Adrenal gland (tissue), 12 donors: ENCODE measurements around the gene GALNT9. TPM values are rescaled to one million over a fixed set of nuclear protein-coding genes. Genes with fewer than 3 reads are reported as not detected.
"Not testable (repeated sequence)": the region's sequence is repeated elsewhere in the genome, so short reads cannot be mapped to it uniquely, and the experiment has no call there.

Experiments used
- DNase-seq, 7 donors: peaks; one replicate each; pipeline ENCODE4 v3.0.0-alpha.2; 2019 to 2020
- H3K27ac ChIP-seq, 5 donors: fragments of 200-600 bp; sonication (generic) in 4 of 5; 1 replicate in 3 of 5; 2 replicates in 2 of 5; pipeline versions ENCODE4 v1.5.1 to v1.8.0; 2016 to 2020; ENCODE audit warnings: mild to moderate bottlenecking in 1 of 5
- H3K27me3 ChIP-seq: fragments of 200-600 bp; 2 replicates; pipeline ENCODE4 v1.8.0; 2021
- H3K36me3 ChIP-seq, 2 donors: fragments of 200-600 bp; replicated peaks in 1 of 2; 1 replicate in 1 of 2; 2 replicates in 1 of 2; pipeline versions ENCODE4 v1.5.1 to v1.8.0; 2018 to 2022
- H3K4me1 ChIP-seq, 2 donors: fragments of 200-600 bp; replicated peaks in 1 of 2; 1 replicate in 1 of 2; 2 replicates in 1 of 2; pipeline versions ENCODE4 v1.5.1 to v1.8.0; 2018 to 2021
- H3K4me3 ChIP-seq, 4 donors: fragments of 200-600 bp; sonication (generic) in 3 of 4; one replicate each; pipeline ENCODE4 v1.5.1; 2016 to 2018
- H3K9me3 ChIP-seq, 3 donors: fragments of 200-600 bp; sonication (generic) in 1 of 3; replicated peaks in 1 of 3; 1 replicate in 2 of 3; 2 replicates in 1 of 3; pipeline versions ENCODE4 v1.5.1 to v1.8.0; 2016 to 2021
- CTCF ChIP-seq, 6 experiments: fragments of 450-650 bp in 4 of 6; fragments of 200-600 bp in 2 of 6; sonication (generic) in 1 of 6; IDR thresholded peaks; 1 replicate in 5 of 6; 2 replicates in 1 of 6; pipeline versions ENCODE4 v1.5.1 to v1.8.0; 2016 to 2021; ENCODE audit warnings: antibody characterized with exemption in 6 of 6, mild to moderate bottlenecking in 2 of 6, moderate library complexity in 1 of 6
- POLR2A ChIP-seq, 2 donors: fragments of 450-650 bp; IDR thresholded peaks; one replicate each; pipeline ENCODE4 v1.6.1; 2017; ENCODE audit warnings: antibody characterized with exemption in 2 of 2, mild to moderate bottlenecking in 2 of 2, moderate library complexity in 1 of 2
- WGBS, 4 donors: extraction: QIAGEN DNeasy Blood & Tissue Kit in 2 of 4; methylation state at CpG; one replicate each; pipeline versions ENCODE4 v1.1.5 to v1.1.7; 2013 to 2017; 5-methylcytosine and 5-hydroxymethylcytosine counted together
- intact Hi-C, 2 donors: fragments of 100-400 bp; cut with DNase I; formaldehyde crosslinking; loops; one replicate each; pipeline versions ENCODE4 v1.14.1 to v1.15.0; 2022 to 2023
- polyA plus RNA-seq, 3 donors: library from polyadenylated mRNA; stranded (reverse); fragments of 200-250 nt in 2 of 3; fragments of 350-450 nt in 1 of 3; fragmentation: Illumina TruSeq in 1 of 3; extraction: RNeasy Lipid Tissue Mini Kit (QIAGEN cat#74804) in 1 of 3; gene quantifications; one replicate each; pipeline ENCODE4 v1.2.3, GENCODE V29; 2013 to 2014
- total RNA-seq, 9 donors: library from RNA; depleted of rRNA in 4 of 9; stranded (reverse); fragments of >200 nt in 4 of 9; fragments of 120-200 nt in 1 of 9; fragmentation: NEBNext Ultra II Directional in 1 of 9; extraction: Animal tissue kit (Norgen Biotek cat#: 25700) in 1 of 9; gene quantifications; one replicate each; pipeline versions ENCODE4 v1.1.0 to v1.2.4, GENCODE V29; 2013 to 2023
- donor health status: healthy with polysubstance abuse.
- donor health status: Bipolar disorder and iron deficiency.
- donor health status: DM: yes; HTN: yes; CAD: no.
- donor health status: DM: no; HTN: no; CAD: no.
- donor health status: DM: no; HTN: no; CAD: no.
- donor health status: DM: yes; HTN: yes; CAD: no.

GALNT9 gene
- total and polyA plus RNA-seq, 12 donors: 0.44 to 7.8 (median 1.2) TPM; not detected in 1

GRCh38 chr12:132255642-132256041 is 73.7 kb downstream of the GALNT9 start:
- no peaks in the 10 kb centered on the region for H3K9me3 ChIP-seq
- no peaks in the 10 kb centered on the region for H3K36me3 ChIP-seq
- intact Hi-C loops: no loop called here
- H3K4me3 ChIP-seq: no peak overlapping the region
- TF ChIP-seq POLR2A (IDR thresholded peaks at IDR 0.05): no peak
- TF ChIP-seq CTCF (IDR thresholded peaks at IDR 0.05): no peak
- no peaks in the 10 kb centered on the region for H3K27me3 ChIP-seq
- 80 to 94% (median 81%) methylated on average over 20 of the region's 20 CpGs for WGBS, 4 donors
- H3K4me1 ChIP-seq: no peaks in the 10 kb centered on the region
- no peak overlapping the region for H3K27ac ChIP-seq
- DNase-seq: no peak

GRCh38 chr12:132253698-132254480 is 75.5 kb downstream of the GALNT9 start:
- no peaks in the 10 kb centered on the region for H3K27me3 ChIP-seq
- DNase-seq: no peak
- no peaks in the 10 kb centered on the region for H3K9me3 ChIP-seq
- H3K36me3 ChIP-seq: no peaks in the 10 kb centered on the region
- H3K4me3 ChIP-seq: no peak overlapping the region
- 77 to 81% (median 79%) methylated on average over 18 of the region's 18 CpGs for WGBS, 4 donors
- H3K27ac ChIP-seq: no peak overlapping the region
- H3K4me1 ChIP-seq: no peaks in the 10 kb centered on the region
- intact Hi-C loops: no loop called here
- TF ChIP-seq CTCF (IDR thresholded peaks at IDR 0.05) (no peak), POLR2A (IDR thresholded peaks at IDR 0.05) (no peak)

GRCh38 chr12:132252981-132253380 is 76.4 kb downstream of the GALNT9 start:
- H3K4me3 ChIP-seq, H3K36me3 ChIP-seq, intact Hi-C loops, DNase-seq, H3K9me3 ChIP-seq, H3K27ac ChIP-seq, H3K27me3 ChIP-seq, H3K4me1 ChIP-seq: not testable (repeated sequence)
- WGBS, 4 donors: 46 to 67% (median 59%) methylated on average over 3 to 5 of the region's 5 CpGs

GRCh38 chr12:132251741-132252490 is 77.5 kb downstream of the GALNT9 start:
- intact Hi-C loops: no loop called here
- no peak for DNase-seq
- H3K27me3 ChIP-seq: no peaks in the 10 kb centered on the region
- H3K4me1 ChIP-seq: no peaks in the 10 kb centered on the region
- no peak overlapping the region for H3K27ac ChIP-seq
- H3K36me3 ChIP-seq: no peaks in the 10 kb centered on the region
- 84 to 91% (median 87%) methylated on average over 18 to 21 of the region's 21 CpGs for WGBS, 4 donors
- H3K4me3 ChIP-seq: no peak overlapping the region
- no peaks in the 10 kb centered on the region for H3K9me3 ChIP-seq
- TF ChIP-seq CTCF (IDR thresholded peaks at IDR 0.05) (no peak), POLR2A (IDR thresholded peaks at IDR 0.05) (no peak)
